GM18502 (cell line): ENCODE results near the gene FKBP8.

Experiments used
- ATAC-seq: cut with Tn5 transposase; IDR thresholded peaks from one replicate; pipeline ENCODE4 v1.9.1; 2021; ENCODE audit warnings: mild to moderate bottlenecking; ENCODE audit not compliant: unreplicated experiment, poor library complexity

FKBP8 gene

DNA sequence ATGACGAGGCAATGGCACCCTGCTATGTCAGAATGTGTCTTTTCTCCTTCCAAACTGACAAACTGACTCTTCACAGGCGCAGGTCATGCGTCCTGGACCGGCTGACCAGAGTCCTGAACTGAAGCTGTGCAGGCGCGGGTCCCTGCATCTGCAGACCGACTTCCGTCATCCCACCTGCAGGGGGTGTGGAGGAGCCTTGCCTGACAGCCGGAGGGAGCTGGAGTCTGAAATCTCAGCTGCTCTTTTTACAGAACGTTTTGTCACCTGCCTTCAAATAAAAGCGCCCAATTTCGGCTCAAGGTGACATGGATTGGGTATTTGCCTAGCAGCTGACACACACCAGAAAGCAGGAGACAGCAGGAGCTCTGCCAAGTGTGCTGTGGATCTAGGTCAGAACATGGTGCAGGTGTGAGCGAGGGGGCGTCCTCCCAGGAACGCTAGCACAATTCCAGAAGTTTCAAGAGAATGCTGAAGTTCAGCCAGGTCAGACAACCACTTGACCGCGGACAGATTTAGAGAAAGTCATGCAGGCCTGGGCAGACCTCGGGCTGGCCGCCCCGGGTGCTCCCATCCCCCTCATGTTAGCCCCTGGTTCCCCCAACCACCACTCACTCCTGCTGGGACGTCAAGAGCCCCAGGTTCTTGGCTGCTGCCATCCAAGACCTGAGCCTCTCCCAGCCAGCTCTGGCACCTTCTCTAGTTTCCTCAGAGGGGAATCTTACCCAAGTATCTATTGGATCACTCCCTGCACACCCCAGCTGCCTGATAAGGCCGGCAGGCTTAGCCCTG is 54.3 kb downstream of the FKBP8 start:
- ATAC-seq, result no peak

DNA sequence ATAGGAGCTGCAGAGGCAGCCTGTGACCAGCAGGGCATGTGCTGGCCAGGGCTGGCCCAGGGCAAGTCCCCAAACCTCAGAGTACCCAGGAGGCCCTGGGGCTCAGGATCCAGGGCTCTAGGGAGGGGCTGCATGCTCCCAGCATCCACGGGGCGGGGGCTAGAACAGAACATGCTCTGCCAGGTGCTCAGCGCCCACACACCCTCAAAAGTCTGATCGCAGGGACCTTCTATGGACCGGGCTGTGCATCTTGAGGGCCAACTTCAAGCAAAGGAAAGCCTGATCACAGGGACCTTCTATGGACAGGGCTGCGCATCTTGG is 55.0 kb downstream of the FKBP8 start:
- ATAC-seq, result no peak

DNA sequence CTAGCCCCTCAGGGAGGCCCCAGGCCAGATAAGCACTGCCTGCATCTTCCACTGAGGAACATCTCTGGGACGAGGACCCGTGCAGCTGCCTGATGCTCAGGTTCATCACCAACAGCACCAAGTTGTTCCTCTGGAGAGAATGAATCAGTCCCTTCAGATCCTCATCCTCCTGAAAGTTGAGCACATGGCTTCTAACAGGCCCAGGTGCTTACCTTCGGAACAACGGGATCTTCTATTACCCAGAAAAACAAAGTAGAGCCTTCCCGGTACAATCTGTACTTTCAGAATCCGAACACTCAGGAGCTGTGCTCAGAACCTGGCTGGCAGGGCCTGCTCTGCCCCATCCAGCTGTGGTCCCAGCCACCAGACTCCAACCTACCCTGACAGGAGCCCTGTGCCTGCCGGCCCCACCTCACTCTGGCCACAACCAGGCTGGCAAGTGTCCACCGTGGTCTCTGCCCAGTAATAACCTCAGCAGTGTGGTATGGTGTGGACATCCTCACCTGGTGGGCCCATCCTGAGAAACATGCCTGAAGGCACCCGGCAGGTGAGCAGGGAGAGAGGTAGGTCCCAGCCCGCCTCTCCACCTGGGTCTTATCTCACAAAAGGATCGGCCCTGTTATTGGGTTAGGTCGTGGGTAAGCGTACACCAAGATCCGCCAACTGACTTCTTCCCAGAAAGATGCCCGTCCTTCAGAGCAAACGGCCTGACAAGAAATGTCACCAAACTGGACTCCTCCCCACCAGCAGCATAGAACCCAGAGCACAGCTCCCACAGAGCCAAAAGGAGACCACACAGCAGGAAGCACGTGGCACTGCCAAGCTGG is 55.6 kb downstream of the FKBP8 start:
- ATAC-seq, result no peak

DNA sequence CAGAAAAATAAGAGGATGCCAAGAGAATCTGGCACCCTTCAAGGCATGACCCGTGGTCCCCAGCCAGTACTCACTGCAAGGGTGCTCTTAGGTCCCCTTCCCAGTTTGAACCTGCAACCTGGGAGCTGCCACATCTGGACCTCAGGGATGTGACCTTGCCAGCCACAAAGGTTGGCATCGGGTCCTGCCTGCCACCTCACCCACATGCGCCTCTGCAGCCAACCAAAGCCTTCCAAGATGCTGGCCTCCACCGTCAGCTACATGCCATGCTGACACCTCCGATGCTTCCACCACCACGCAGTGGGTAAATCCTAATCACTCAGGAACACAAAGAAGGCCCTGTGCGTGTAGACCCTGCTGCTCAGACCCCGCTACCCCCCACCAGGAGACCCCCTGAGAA is 56.6 kb downstream of the FKBP8 start:
- ATAC-seq, result no peak

DNA sequence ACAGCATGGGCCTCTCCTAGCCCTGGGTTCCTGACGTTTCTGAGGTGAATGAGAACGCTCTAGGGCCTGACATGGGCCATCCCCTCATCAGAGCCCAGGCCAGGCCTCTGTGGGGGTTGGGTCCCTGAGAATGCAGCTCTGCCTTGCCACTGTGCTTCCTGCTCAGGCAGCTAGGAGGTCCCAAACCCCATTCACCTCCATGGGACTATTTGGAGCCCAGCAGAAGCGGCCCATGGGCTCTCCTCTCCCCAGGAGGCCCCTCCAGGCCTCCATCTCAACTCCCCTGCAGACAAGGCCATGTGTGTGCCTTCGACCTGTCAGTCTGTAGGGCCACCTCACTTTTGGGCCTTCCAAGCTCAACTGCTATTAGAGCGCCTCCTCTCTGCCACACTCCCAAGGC is 58.4 kb downstream of the FKBP8 start:
- ATAC-seq, result no peak

DNA sequence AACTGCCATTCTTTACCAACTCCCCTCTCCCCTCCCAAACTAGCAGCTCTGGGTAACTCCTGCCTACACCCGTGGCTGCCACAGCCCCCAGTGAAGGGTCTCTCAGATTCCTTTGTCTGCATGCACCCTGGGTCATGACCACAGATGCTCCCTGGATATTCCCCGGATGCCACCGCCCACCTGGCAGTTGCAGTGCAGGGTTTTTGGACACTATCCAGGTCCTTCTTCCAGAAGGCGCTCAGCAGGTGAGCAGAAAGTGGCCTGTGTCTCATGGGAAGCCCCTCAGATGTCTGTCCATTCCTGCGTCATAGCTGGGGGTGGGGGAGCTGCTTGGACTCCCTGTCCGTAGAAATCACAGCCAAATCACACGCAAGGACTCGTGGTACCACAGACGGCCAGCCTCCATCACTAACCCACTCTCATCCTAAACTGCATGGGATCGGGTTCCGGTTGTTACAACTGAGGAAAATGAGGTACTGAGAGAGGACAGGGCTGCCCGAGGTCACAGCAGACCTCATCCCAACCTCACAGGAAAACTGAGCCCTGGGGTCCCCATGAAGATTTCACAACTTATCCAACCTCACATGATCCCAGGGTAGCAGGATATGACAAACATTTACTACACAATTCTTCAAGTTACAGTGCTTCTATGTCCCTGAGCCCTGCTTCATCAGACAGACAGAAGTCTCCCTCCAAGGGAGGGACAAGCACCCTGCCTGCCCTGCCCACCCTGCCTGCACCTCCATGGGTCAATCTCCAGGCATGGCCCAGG is 60.1 kb downstream of the FKBP8 start:
- ATAC-seq, result no peak
